ENCODE measurements around the gene POU2AF3. TPM values are rescaled to one million over a fixed set of nuclear protein-coding genes. Genes with fewer than 3 reads are reported as not detected.

Gene POU2AF3
- total and polyA plus RNA-seq, 2 of the 4 experiments (the other 2 are of a cell fraction): 0.17 TPM; not detected in 1

GRCh38 chr11:111285189-111286091, 12.9 kb upstream of the POU2AF3 start:
- in situ Hi-C loops (cut with MboI; ENCODE audit: low sequenced_read_pairs): loop anchor here (10.0 kb wide), 1 partner anchor 489 kb away; no protein-coding TSS in a partner anchor
- no peak for DNase-seq
- no peak overlapping the region for H4K91ac ChIP-seq (ENCODE audit: insufficient read depth, low read depth, low read length)

More at GRCh38 chr11:111285189-111286091, 12.9 kb upstream of the POU2AF3 start:
- WGBS, 2 experiments (ENCODE audit: extremely low coverage in 2 of 2, insufficient read length in 1 of 2): 67% methylated on average over 4 of the region's 18 CpGs; no CpG with 5 or more reads in 1 of the 2 experiments
- no peak overlapping the region for H3K14ac ChIP-seq (replicated peaks; ENCODE audit: low read depth, low read length)
- TF ChIP-seq, protein P1, sequence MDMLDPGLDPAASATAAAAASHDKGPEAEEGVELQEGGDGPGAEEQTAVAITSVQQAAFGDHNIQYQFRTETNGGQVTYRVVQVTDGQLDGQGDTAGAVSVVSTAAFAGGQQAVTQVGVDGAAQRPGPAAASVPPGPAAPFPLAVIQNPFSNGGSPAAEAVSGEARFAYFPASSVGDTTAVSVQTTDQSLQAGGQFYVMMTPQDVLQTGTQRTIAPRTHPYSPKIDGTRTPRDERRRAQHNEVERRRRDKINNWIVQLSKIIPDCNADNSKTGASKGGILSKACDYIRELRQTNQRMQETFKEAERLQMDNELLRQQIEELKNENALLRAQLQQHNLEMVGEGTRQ (IDR thresholded peaks at IDR 0.05; ENCODE audit: low read depth, low read length): no peak
- TF ChIP-seq ELK1 (IDR thresholded peaks at IDR 0.05; ENCODE audit: borderline replicate concordance, low read depth, low read length) (no peak), RCOR1 (IDR thresholded peaks at IDR 0.05; ENCODE audit: insufficient replicate concordance, low read length) (no peak), FOS (IDR thresholded peaks at IDR 0.05; ENCODE audit: low read depth, low read length) (no peak), SMC3 (IDR thresholded peaks at IDR 0.05; ENCODE audit: low read depth, low read length) (no peak)
- dilution Hi-C loops (cut with HindIII; ENCODE audit: low sequenced_read_pairs, unreplicated experiment) (no loop called here), intact Hi-C loops (cut with micrococcal nuclease) (no loop called here)
- H2AFZ ChIP-seq (replicated peaks; ENCODE audit: low read length, poor library complexity): peak overlapping the region; percentile 27
- no peak overlapping the region for H3K4me2 ChIP-seq (ENCODE audit: low read depth, low read length)
- H3K18ac ChIP-seq (ENCODE audit: low read depth, low read length): no peak overlapping the region
- no peak overlapping the region for H2BK20ac ChIP-seq (ENCODE audit: low read depth, low read length)
- no peak overlapping the region for H2AK9ac ChIP-seq (replicated peaks; ENCODE audit: low read depth, low read length, poor library complexity)
- ATAC-seq (ENCODE audit: low read depth): no peak
- no peaks in the 10 kb centered on the region for H3K9me1 ChIP-seq (ENCODE audit: insufficient read depth, low read length)
- peaks cover 19% of the 10 kb centered on the region for H3K27me3 ChIP-seq (ENCODE audit: control insufficient read depth, insufficient read depth, low read length)
- no peak overlapping the region for H3K27ac ChIP-seq (ENCODE audit: insufficient read depth, low read length)
- H4K20me1 ChIP-seq (ENCODE audit: insufficient read depth, low read length): no peaks in the 10 kb centered on the region
- H3K4me1 ChIP-seq (ENCODE audit: control insufficient read depth, insufficient read depth, low read length): no peaks in the 10 kb centered on the region
- no peak overlapping the region for H2BK5ac ChIP-seq (ENCODE audit: low read depth, low read length, poor library complexity, severe bottlenecking)
- no peaks in the 10 kb centered on the region for H3K79me1 ChIP-seq (ENCODE audit: low read depth in 1 of 2, low read length in 2 of 2)
- H2AK5ac ChIP-seq (ENCODE audit: low read depth, low read length): no peak overlapping the region; the same call in 1 of the 2 replicates
- no peaks in the 10 kb centered on the region for H3K9me3 ChIP-seq (ENCODE audit: control insufficient read depth, insufficient read depth, low read length)
- BruUV-seq (replicated peaks): no TSS peak
- H2BK15ac ChIP-seq (ENCODE audit: low read depth, low read length): no peak overlapping the region
- no peak overlapping the region for H3K23ac ChIP-seq (ENCODE audit: low read depth, low read length)
- H2BK120ac ChIP-seq (ENCODE audit: low read depth, low read length): no peak overlapping the region
- no peak overlapping the region for H4K5ac ChIP-seq (ENCODE audit: low read depth, low read length)
- POLR2A ChIA-PET (ENCODE audit: unreplicated experiment): no interaction called here
- CTCF ChIA-PET: interaction anchor here (4.0 kb wide), 1 partner anchor 137 kb away, joined by 21 read pairs; no protein-coding TSS in a partner anchor
- H3K56ac ChIP-seq (ENCODE audit: extremely low read depth, insufficient read depth, low read length): no peak overlapping the region
- no peak overlapping the region for H3K4me3 ChIP-seq (ENCODE audit: insufficient read depth, low read depth, low read length)
- no peak overlapping the region for H3K9ac ChIP-seq (ENCODE audit: low read depth, low read length)
- no peaks in the 10 kb centered on the region for H3K36me3 ChIP-seq (ENCODE audit: control insufficient read depth, insufficient read depth, low read length)
- no peak overlapping the region for H4K8ac ChIP-seq (ENCODE audit: low read depth in 2 of 2, low read length in 2 of 2)
- no peak overlapping the region for H3K4ac ChIP-seq (ENCODE audit: low read depth, low read length)

Data from IMR-90 (cell line).